Memory B cell (primary cell): ENCODE results near the gene HAO2.

ENCODE experiments used
- ATAC-seq: fragments of 150-1000 bp; cut with Tn5 transposase; 2 replicates; pipeline ENCODE4 v1.10.0; 2021; ENCODE audit warnings: low read depth, mild to moderate bottlenecking, moderate library complexity
- DNase-seq, 2 donors: peaks; one replicate each; pipeline ENCODE4 v3.0.0; 2022; ENCODE audit warnings: low spot score in 2 of 2
- H3K27ac Mint-ChIP-seq: one replicate; pipeline ENCODE4 v1.8.0; 2022; ENCODE audit warnings: mild to moderate bottlenecking, moderate library complexity, mixed read lengths
- H3K27me3 Mint-ChIP-seq: one replicate; pipeline ENCODE4 v1.8.0; 2022; ENCODE audit warnings: mixed read lengths
- H3K36me3 Mint-ChIP-seq: one replicate; pipeline ENCODE4 v1.8.0; 2022; ENCODE audit warnings: mild to moderate bottlenecking, mixed read lengths
- H3K4me1 Mint-ChIP-seq: one replicate; pipeline ENCODE4 v1.8.0; 2022; ENCODE audit warnings: mixed read lengths
- H3K4me3 Mint-ChIP-seq: one replicate; pipeline ENCODE4 v1.8.0; 2022; ENCODE audit warnings: mild to moderate bottlenecking, moderate library complexity, mixed read lengths
- H3K9me3 Mint-ChIP-seq: one replicate; pipeline ENCODE4 v1.8.0; 2022; ENCODE audit warnings: mixed read lengths

The HAO2 gene

DNA sequence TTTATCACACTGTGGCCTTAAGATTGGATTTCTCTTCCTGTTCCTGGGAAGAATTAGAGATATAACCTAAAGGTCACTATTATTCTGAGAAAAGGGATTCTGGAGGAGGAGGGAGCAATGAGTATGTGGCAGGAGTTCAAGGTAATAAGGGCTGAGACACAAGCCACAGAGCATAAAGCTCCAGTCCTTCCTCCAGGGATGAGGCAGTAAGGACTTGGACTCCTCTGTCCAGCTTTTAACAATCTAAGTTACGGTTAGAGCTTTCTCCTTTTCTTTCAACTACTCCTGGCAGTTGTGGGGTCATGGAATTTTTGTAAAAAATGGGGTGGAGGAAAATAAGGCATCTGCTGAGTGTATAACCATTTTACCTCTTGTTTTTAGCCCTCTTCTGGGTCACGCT lies 46.4 kb downstream of the HAO2 start, which contains the start of gene HSD3B2:
TSS of gene HSD3B2 (plus strand) at position 201 of the 400 bp plus-strand sequence. CDS start 270 bp downstream, outside the sequence.
- no peaks in the 10 kb centered on the region for H3K36me3 Mint-ChIP-seq
- H3K4me1 Mint-ChIP-seq: peaks cover 3% of the 10 kb centered on the region
- H3K4me3 Mint-ChIP-seq: no peak within 1 kb of the TSS
- peaks cover 3% of the 10 kb centered on the region for H3K27me3 Mint-ChIP-seq
- no peak within 1 kb of the TSS for H3K27ac Mint-ChIP-seq
- ATAC-seq: no peak
- DNase-seq: no peak
- H3K9me3 Mint-ChIP-seq: no peaks in the 10 kb centered on the region

DNA sequence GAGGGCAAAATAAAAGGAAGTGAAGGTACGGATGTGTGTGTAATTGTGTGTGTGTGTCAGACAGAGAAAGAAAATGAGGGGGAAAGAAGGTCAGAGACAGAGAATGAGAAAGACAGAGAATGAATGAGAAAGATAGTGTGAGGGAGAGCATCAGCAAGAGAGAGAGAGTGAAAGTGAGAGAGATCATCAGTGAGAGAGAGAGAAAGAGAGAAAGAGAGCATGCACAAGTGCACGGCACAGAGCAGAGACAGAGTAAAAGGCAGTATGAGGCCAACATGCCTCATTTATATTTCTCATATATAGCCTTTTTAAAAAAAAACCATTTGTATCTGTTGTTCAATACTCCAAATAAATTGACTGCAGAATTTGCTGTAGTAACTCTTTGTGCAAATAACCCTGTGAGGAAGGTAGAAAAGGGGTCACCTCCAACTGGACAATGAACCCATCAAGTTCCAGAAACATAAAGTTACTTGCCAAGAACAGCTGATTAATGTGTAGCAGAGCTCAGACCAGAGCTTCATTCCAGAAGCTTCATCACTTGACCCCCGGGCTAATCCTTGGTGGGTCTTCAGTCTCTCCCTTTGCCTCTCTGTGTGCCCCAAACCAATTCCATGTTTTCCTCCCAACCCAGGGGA lies 47.5 kb downstream of the HAO2 start:
- H3K4me1 Mint-ChIP-seq: peaks cover 3% of the 10 kb centered on the region
- H3K4me3 Mint-ChIP-seq: no peak overlapping the region
- H3K27me3 Mint-ChIP-seq: peaks cover 2% of the 10 kb centered on the region
- no peaks in the 10 kb centered on the region for H3K36me3 Mint-ChIP-seq
- no peak overlapping the region for H3K27ac Mint-ChIP-seq
- no peak for DNase-seq
- H3K9me3 Mint-ChIP-seq: no peaks in the 10 kb centered on the region
- ATAC-seq: no peak

DNA sequence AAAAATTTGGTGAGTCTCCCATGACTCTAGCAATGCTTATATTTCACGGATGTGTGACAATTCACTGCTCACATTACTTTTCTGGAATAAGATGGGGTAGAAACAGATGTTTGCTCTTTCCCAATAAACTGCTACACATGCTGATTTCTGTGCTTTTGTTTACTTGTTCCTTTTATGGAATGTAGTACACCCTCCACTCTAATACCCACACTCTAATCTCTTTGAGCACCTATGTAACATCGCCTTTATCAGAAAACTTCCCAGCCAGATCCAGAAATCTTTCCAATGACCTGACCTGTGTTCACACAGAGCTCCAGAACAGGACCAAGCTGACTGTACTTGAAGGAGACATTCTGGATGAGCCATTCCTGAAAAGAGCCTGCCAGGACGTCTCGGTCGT lies 50.5 kb downstream of the HAO2 start:
- Mint-ChIP-seq H3K4me1 (peaks cover 3% of the 10 kb centered on the region), H3K27me3 (peaks cover 4% of the 10 kb centered on the region), H3K36me3 (no peaks in the 10 kb centered on the region), H3K9me3 (no peaks in the 10 kb centered on the region), H3K27ac (no peak overlapping the region), H3K4me3 (no peak overlapping the region)
- ATAC-seq (no peak), DNase-seq (no peak)

DNA sequence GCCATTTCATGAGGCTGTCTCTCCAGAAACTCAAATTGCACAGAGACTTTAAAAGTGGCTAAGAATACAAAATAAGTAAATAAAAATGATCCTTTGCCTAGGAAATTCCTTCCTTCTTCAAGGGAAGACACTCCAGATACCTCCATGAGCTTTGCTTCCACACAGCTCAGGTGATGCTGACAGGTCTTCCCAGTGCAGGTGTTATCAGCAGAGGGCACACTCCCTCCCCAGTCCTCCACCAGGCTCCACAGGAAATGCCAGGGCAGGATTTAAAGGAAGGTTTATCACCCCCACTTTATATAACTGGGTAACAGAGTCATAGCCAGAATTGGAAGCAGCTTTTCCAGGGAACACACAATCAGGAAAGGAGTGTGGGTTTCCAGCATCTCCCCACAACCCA lies 52.1 kb downstream of the HAO2 start:
- H3K27ac Mint-ChIP-seq: no peak overlapping the region
- no peak overlapping the region for H3K4me3 Mint-ChIP-seq

DNA sequence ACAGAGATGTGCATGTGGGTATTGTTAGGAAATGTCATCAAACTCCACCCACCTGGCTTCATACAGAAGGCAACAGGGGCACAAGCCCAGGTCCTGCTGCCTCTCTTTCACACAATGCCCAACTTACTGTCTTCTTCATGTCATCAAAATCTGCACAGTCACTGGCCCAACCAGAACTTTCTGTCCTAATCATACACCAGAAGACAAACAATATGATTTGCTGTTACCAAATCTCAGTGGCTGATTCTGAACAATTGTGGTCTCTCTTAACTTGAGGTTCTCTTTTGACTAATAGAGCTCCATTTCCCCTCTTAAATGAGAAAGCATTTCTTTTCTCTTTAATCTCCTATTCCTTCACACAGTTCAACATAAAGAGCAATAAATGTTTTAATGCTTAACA lies 54.0 kb downstream of the HAO2 start:
- ATAC-seq (no peak), DNase-seq (no peak)
- H3K27ac Mint-ChIP-seq: no peak overlapping the region
- H3K36me3 Mint-ChIP-seq: no peaks in the 10 kb centered on the region
- no peaks in the 10 kb centered on the region for H3K9me3 Mint-ChIP-seq
- H3K4me1 Mint-ChIP-seq: no peaks in the 10 kb centered on the region
- H3K27me3 Mint-ChIP-seq: peaks cover 2% of the 10 kb centered on the region
- H3K4me3 Mint-ChIP-seq: no peak overlapping the region

More for the DNA sequence above, 52.1 kb downstream of the HAO2 start:
- Mint-ChIP-seq H3K27me3 (peaks cover 4% of the 10 kb centered on the region), H3K4me1 (peaks cover 3% of the 10 kb centered on the region), H3K36me3 (no peaks in the 10 kb centered on the region), H3K9me3 (no peaks in the 10 kb centered on the region)
- DNase-seq (no peak), ATAC-seq (no peak)

DNA sequence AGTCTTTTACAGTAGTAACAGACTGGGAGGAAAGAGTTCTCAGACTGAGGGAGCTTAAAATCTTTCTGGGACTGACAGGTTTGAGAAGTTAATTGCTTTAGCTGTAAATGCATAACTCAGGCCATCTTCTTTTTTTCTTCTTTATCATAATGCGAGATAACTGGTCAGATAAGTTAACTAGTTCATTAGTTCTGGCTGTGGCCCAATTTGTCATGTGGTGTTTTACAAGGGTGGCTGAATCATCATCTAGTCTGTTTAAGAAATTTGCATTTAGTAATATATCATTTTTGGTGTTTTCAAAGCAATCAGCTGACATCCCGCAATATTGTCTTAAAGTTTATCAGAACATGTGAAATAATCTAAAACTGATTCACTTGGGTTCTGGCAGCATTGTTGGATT lies 60.4 kb downstream of the HAO2 start:
- DNase-seq (no peak), ATAC-seq (no peak)
- Mint-ChIP-seq H3K27ac (no peak overlapping the region), H3K27me3 (peaks cover 12% of the 10 kb centered on the region), H3K4me3 (no peak overlapping the region), H3K4me1 (no peaks in the 10 kb centered on the region), H3K9me3 (peaks cover 2% of the 10 kb centered on the region), H3K36me3 (peaks cover 1% of the 10 kb centered on the region)

DNA sequence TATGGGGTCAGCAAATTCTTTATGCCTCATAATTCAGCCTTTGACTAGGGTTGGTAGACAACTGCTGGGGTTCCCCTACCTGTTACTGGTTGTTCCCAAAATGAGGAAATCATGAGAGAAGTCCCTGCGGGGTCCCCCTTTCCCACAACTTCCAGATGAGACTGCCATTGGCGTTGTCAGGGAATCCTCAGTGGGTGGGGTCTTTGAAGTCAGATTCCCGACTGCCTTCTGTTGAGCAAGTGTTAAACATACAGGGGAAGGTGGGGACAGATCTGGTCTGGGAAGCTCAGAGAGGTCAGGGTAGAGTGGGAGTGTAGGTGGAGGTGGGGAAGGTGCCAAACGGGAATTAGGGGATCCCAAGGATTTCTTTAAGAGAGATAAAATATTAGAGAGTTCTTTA lies 61.1 kb downstream of the HAO2 start:
- H3K27ac Mint-ChIP-seq: no peak overlapping the region
- H3K4me3 Mint-ChIP-seq: no peak overlapping the region
- H3K27me3 Mint-ChIP-seq: peaks cover 12% of the 10 kb centered on the region
- DNase-seq (no peak), ATAC-seq (no peak)
- H3K4me1 Mint-ChIP-seq: no peaks in the 10 kb centered on the region
- peaks cover 2% of the 10 kb centered on the region for H3K9me3 Mint-ChIP-seq
- peaks cover 1% of the 10 kb centered on the region for H3K36me3 Mint-ChIP-seq

DNA sequence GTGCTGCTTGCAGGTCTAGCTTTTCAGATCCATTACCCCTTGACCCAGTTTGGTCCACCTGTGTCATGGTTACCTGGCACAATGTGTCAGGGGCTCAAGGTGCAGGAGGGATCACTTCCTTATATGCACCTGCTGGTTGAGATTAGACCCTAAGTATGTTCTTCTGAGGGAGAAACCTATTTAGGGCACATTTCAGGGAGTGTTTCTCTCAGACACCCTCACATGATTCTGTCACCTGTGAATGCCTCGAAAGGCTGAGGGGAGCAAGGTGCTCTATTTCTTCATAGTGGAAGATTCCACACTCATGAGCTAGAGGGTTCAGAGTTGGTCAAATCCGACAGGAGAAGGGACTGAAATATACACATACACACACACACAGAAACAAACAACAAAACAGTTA lies 61.9 kb downstream of the HAO2 start:
- Mint-ChIP-seq H3K36me3 (peaks cover 1% of the 10 kb centered on the region), H3K27me3 (peaks cover 12% of the 10 kb centered on the region), H3K27ac (no peak overlapping the region), H3K4me3 (no peak overlapping the region), H3K4me1 (no peaks in the 10 kb centered on the region), H3K9me3 (peaks cover 2% of the 10 kb centered on the region)
- no peak for DNase-seq
- no peak for ATAC-seq

DNA sequence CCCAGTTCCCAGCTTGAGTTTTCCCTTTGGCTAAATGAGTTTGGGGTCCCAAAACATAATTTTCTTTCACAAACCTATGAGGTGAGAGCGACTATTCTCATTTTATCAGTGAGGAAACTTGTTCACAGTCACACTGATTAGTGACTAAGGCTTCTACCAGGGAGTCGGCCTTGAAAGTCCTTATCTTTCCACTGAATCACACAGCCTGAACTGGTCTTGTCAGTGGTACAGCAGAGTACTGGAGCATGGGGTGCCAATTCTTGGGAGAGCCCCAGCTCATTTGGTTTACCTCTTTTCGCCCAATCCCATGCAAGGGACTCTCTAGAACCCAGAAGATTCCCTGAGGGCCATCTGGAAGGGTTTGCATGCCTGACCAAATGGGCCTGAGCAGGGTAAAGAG lies 63.3 kb downstream of the HAO2 start:
- no peaks in the 10 kb centered on the region for H3K4me1 Mint-ChIP-seq
- H3K27ac Mint-ChIP-seq: no peak overlapping the region
- H3K36me3 Mint-ChIP-seq: peaks cover 1% of the 10 kb centered on the region
- H3K27me3 Mint-ChIP-seq: peaks cover 12% of the 10 kb centered on the region
- no peak for ATAC-seq
- no peak overlapping the region for H3K4me3 Mint-ChIP-seq
- no peak for DNase-seq
- peaks cover 2% of the 10 kb centered on the region for H3K9me3 Mint-ChIP-seq

DNA sequence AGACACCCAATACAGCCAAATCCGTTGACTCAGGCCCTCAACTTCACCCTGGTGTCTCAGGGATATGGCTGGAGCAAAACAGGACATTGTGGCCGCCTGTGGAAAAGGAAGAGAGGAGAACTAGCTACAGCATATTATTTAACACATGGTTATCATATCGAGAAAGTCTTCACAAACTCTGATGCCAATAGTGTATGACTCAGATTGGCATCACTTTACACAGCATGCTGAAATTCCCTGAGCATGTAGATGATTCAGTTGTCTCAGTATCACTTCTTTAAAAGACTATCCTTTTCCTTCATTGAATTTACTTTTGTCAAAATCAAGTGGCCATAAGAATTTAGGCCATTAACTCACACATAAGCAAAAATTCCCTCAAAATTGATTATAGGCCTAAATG lies 66.5 kb downstream of the HAO2 start:
- ATAC-seq: no peak
- Mint-ChIP-seq H3K36me3 (peaks cover 1% of the 10 kb centered on the region), H3K27ac (no peak overlapping the region), H3K4me1 (no peaks in the 10 kb centered on the region), H3K4me3 (no peak overlapping the region), H3K27me3 (peaks cover 12% of the 10 kb centered on the region), H3K9me3 (peaks cover 2% of the 10 kb centered on the region)
- DNase-seq: no peak

DNA sequence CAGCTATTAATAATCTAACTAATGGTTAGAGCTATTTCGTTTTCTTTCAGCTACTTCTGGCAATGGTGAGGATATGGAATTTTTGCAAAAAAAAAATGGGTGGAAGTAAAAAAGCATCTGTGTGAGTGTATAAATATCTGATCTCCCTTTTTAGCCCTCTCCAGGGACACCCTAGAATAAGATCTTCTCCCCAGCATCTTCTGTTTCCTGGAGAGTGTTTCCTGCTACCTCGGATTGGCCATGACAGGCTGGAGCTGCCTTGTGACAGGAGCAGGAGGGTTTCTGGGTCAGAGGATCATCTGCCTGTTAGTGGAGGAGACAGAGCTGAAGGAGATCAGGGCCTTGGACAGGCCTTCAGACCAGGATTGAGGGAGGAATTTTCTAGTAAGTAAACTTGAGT lies 70.2 kb downstream of the HAO2 start:
- no peaks in the 10 kb centered on the region for H3K36me3 Mint-ChIP-seq
- H3K4me3 Mint-ChIP-seq: no peak overlapping the region
- ATAC-seq (no peak), DNase-seq (no peak)
- no peak overlapping the region for H3K27ac Mint-ChIP-seq
- H3K27me3 Mint-ChIP-seq: peaks cover 5% of the 10 kb centered on the region
- H3K4me1 Mint-ChIP-seq: no peaks in the 10 kb centered on the region
- no peaks in the 10 kb centered on the region for H3K9me3 Mint-ChIP-seq

DNA sequence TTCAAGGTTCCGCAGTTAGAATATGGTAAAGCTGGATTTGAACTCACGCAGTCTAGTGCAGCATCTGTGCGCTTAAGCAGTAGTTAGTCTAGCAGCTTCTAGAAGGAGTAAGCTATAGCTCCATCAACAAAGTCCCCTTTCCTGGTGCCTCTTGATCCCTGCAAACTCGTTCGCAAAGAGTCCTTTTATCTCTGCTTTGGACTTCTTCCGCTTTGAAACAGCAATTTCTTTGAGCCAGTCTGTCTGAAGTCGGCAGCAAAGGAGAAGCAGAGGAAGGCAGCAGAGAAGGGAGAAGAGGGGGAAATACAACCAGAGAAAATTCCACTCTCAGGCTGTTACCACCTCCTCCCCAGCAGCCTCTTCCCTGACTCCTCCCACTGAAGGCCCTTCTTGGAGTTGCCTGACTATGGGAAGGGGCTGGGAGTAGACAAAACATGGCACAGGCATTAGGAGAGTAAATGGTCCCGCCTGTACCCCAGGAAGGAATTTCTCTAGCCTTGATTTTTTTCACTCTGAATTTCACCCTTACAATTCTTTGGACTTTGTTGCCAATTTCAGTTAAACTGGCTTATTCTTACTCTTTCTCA lies 72.2 kb downstream of the HAO2 start:
- Mint-ChIP-seq H3K36me3 (no peaks in the 10 kb centered on the region), H3K27me3 (peaks cover 7% of the 10 kb centered on the region), H3K4me1 (no peaks in the 10 kb centered on the region), H3K27ac (no peak overlapping the region), H3K4me3 (no peak overlapping the region), H3K9me3 (no peaks in the 10 kb centered on the region)
- ATAC-seq: no peak
- no peak for DNase-seq

DNA sequence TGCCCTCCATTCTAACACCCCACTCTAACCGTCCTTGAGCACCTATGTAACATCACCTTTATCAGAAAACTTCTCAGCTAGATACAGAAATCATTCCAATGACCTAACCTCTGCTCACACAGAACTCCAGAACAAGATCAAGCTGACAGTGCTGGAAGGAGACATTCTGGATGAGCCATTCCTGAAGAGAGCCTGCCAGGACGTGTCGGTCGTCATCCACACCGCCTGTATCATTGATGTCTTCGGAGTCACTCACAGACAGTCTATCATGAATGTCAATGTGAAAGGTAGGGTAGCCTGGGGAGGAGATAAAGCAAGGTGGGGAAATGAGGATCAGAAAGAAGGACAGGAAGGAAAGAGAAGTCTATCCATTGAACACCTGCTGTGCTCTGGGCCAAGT lies 74.2 kb downstream of the HAO2 start:
- Mint-ChIP-seq H3K4me3 (no peak overlapping the region), H3K27me3 (peaks cover 9% of the 10 kb centered on the region), H3K9me3 (no peaks in the 10 kb centered on the region), H3K27ac (no peak overlapping the region), H3K36me3 (no peaks in the 10 kb centered on the region), H3K4me1 (no peaks in the 10 kb centered on the region)
- DNase-seq (no peak), ATAC-seq (no peak)
